ENCODE data around the gene MAP1LC3A. TPM values are rescaled to one million over a fixed set of nuclear protein-coding genes. Genes with fewer than 3 reads are reported as not detected.

The MAP1LC3A gene
- total RNA-seq, 3 donors from 2014 or later, result 39.2 to 58.2 (median 51.5) TPM

GRCh38 chr20:34536798-34537394, 21.6 kb upstream of the MAP1LC3A start:
- peaks cover 11% of the 10 kb centered on the region for H3K36me3 ChIP-seq
- DNase-seq (ENCODE audit: low spot score in 2 of 2), result no peak
- H3K4me1 ChIP-seq, result no peaks in the 10 kb centered on the region
- H3K9me3 ChIP-seq, result no peaks in the 10 kb centered on the region
- TF ChIP-seq POLR2AphosphoS5 (IDR thresholded peaks at IDR 0.05) (no peak), CTCF (IDR thresholded peaks at IDR 0.05) (no peak), POLR2A (IDR thresholded peaks at IDR 0.05) (no peak)
- H3K27me3 ChIP-seq, result no peaks in the 10 kb centered on the region
- no peak overlapping the region for H3K4me3 ChIP-seq
- H3K27ac ChIP-seq, result no peak overlapping the region
- intact Hi-C loops (cut with DNase I; ENCODE audit: low total_unique reads), result loop anchor here (10.0 kb wide), 1 partner anchor 168 kb away; the partner anchor contains the start of gene TP53INP2

DNA sequence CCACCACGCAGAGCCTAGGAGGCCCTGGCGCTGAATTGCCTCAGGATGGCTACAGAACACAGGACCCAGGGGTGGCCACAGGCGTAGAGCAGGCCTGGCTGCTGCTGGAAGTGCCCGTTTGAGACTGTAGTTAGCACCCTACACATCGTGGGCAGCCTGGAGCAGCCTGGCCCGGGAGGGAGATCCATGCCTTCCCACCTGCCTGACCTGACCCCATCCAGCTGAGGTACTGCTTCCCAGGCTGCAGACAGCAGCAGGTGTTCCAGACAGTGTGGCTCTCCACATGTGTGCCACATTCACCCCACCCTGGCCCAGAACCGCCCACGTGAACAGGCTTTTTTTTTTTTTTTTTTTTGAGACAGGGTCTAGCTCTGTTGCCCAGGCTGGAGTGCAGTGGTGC, 20.9 kb upstream of the MAP1LC3A start:
- no peak for DNase-seq (ENCODE audit: low spot score in 2 of 2)
- no peaks in the 10 kb centered on the region for H3K27me3 ChIP-seq
- intact Hi-C loops (cut with DNase I; ENCODE audit: low total_unique reads), result loop anchor here (10.0 kb wide), 1 partner anchor 167 kb away; the partner anchor contains the start of gene TP53INP2
- no peaks in the 10 kb centered on the region for H3K4me1 ChIP-seq
- H3K9me3 ChIP-seq, result no peaks in the 10 kb centered on the region
- peaks cover 11% of the 10 kb centered on the region for H3K36me3 ChIP-seq
- no peak overlapping the region for H3K4me3 ChIP-seq
- TF ChIP-seq CTCF (IDR thresholded peaks at IDR 0.05) (no peak), POLR2A (IDR thresholded peaks at IDR 0.05) (no peak), POLR2AphosphoS5 (IDR thresholded peaks at IDR 0.05) (no peak)
- H3K27ac ChIP-seq, result no peak overlapping the region

GRCh38 chr20:34538671-34539123, 19.8 kb upstream of the MAP1LC3A start:
- no peak for DNase-seq (ENCODE audit: low spot score in 2 of 2)
- TF ChIP-seq POLR2AphosphoS5 (IDR thresholded peaks at IDR 0.05) (no peak), POLR2A (IDR thresholded peaks at IDR 0.05) (no peak), CTCF (IDR thresholded peaks at IDR 0.05) (peak; percentile 29 to 56 (median 54))
- H3K36me3 ChIP-seq, result peaks cover 11% of the 10 kb centered on the region
- H3K27me3 ChIP-seq, result no peaks in the 10 kb centered on the region
- intact Hi-C loops (cut with DNase I; ENCODE audit: low total_unique reads), result loop anchor here (10.0 kb wide), 1 partner anchor 166 kb away; the partner anchor contains the start of gene TP53INP2
- H3K9me3 ChIP-seq, result no peaks in the 10 kb centered on the region
- H3K4me3 ChIP-seq, result no peak overlapping the region
- H3K4me1 ChIP-seq, result no peaks in the 10 kb centered on the region
- peak overlapping the region in 1 of 2 donors; percentile 13 for H3K27ac ChIP-seq

DNA sequence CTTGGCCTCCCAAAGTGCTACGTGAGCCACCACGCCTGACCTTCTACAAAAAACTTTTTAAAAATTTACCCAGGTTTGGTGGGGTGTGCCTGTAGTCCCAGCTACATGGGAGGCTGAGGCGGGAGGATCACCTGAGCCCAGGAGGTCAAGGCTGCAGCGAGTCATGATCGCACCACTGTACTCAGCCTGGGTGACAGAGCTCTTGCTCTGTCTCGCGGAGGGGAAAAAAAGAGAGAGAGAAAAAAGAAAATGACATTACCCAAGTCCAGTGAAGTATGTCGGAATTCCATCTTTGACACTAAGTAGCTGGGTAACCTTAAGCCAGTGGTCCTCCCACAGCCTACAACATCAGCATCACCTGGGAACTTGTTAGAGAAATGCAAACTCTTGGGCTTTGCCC, 18.8 kb upstream of the MAP1LC3A start:
- TF ChIP-seq CTCF (IDR thresholded peaks at IDR 0.05) (no peak), POLR2A (IDR thresholded peaks at IDR 0.05) (no peak), POLR2AphosphoS5 (IDR thresholded peaks at IDR 0.05) (no peak)
- intact Hi-C loops (cut with DNase I; ENCODE audit: low total_unique reads), result loop anchor here (10.0 kb wide), 1 partner anchor 165 kb away; the partner anchor contains the start of gene TP53INP2

GRCh38 chr20:34540596-34541263, 17.8 kb upstream of the MAP1LC3A start:
- Histone ChIP-seq H3K27ac (no peak overlapping the region), H3K9me3 (no peaks in the 10 kb centered on the region), H3K4me1 (no peaks in the 10 kb centered on the region), H3K4me3 (no peak overlapping the region), H3K36me3 (peaks cover 11% of the 10 kb centered on the region), H3K27me3 (no peaks in the 10 kb centered on the region)
- TF ChIP-seq CTCF (IDR thresholded peaks at IDR 0.05) (no peak), POLR2AphosphoS5 (IDR thresholded peaks at IDR 0.05) (no peak), POLR2A (IDR thresholded peaks at IDR 0.05) (no peak)
- DNase-seq (ENCODE audit: low spot score in 2 of 2), result no peak
- intact Hi-C loops (cut with DNase I; ENCODE audit: low total_unique reads), result no loop called here

More for the DNA sequence above, 18.8 kb upstream of the MAP1LC3A start:
- Histone ChIP-seq H3K27ac (no peak overlapping the region), H3K27me3 (no peaks in the 10 kb centered on the region), H3K4me1 (no peaks in the 10 kb centered on the region), H3K4me3 (no peak overlapping the region), H3K36me3 (peaks cover 11% of the 10 kb centered on the region), H3K9me3 (no peaks in the 10 kb centered on the region)
- DNase-seq (ENCODE audit: low spot score in 2 of 2), result no peak
